ENCODE data around the gene YIF1A.
A peak's percentile ranks its signal among the peaks of the same experiment; 100 is the strongest.
"Not testable (repeated sequence)": the region's sequence is repeated elsewhere in the genome, so short reads cannot be mapped to it uniquely, and the experiment has no call there.

YIF1A gene

GRCh38 chr11:66326261-66327111, 37.5 kb upstream of the YIF1A start:
- no peak for DNase-seq

DNA sequence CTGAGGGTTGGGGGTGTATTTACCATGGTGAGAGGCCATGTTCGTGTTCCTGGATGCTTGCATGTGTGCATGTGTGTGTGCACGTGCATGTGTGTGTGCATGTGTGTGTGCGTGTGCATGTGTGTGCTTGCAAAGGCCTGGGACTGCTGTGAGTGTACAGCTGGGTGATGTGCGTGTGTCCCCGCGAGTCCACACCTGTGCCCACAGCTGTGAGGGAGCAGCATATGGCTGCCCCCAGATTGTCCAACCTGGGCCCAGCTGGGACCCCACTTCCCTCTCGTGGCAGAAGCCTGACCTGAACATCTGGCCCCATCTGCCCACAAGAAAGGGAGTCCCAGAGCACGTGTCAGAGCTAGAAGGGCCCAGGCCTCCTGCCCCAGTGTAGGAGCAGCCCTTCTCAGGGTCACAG, 36.3 kb upstream of the YIF1A start:
- no peak for DNase-seq

- no peak for DNase-seq
Observed at GRCh38 chr11:66324664-66325063, 35.7 kb upstream of the YIF1A start.

DNA sequence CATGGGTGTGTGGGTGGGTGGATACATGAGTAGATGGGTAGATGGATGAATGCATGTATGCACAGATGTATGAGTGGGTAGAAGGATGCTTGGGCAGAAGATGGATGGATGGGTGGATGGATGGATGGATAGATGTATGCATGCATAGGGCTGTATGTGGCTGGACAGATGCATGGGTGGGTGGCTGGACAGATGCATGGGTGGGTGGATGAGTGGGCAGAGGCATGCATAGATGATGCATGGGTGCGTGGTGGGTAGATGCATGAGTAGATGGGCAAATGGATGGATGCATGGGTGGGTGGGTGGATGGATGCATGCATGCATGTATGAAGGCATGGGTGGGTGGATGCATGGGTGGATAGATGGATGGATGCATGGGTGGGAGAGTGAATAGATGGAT, 34.7 kb upstream of the YIF1A start:
- DNase-seq, result no peak

DNA sequence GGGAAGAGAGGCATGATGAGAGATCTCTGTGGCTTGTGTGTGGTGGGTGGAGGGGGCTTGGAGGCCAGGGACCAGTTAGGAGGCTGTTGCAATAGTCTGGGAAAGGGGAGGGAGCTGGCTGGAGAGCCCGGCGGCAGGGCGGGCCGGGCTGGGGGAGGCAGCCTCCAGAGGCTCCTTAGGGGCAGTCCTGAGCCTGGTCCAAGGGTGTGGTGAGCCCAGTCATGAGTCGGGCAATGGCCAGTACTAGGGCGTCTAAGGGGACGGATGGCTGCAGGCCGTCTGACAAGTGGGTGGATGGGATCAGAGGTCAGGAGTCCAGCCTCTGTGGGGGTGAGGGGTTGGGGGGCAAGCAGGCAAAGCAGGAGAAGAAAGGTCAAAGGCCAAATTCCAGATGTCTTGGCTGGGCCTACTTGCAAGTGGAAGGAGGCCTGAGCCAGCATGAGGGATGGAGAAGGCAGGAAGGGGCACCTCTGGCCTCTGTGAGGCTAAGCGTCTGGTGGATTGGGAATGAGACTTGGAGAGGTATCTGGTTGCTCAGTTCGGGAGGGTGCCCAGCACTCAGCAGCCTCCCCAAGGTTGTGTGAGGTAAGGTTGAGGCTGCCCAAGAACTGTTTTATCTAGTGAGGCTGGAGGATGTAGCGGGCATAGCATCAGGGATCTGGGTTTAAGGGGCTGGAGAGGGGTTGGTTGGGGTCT, 33.9 kb upstream of the YIF1A start:
- DNase-seq, result no peak

- no peak for DNase-seq
Observed at GRCh38 chr11:66321606-66322005, 32.7 kb upstream of the YIF1A start.

- not testable (repeated sequence) for DNase-seq
Observed at GRCh38 chr11:66320748-66321147, 31.8 kb upstream of the YIF1A start.

DNA sequence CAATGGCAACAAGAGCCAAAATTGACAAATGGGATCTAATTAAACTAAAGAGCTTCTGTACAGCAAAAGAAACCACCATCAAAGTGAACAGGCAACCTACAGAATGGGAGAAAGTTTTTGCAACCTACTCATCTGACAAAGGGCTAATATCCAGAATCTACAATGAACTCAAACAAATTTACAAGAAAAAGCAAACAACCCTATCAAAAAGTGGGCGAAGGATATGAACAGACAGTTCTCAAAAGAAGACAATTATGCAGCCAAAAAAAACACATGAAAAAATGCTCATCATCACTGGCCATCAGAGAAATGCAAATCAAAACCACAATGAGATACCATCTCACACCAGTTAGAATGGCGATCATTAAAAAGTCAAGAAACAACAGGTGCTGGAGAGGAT, 31.3 kb upstream of the YIF1A start:
- DNase-seq, result not testable (repeated sequence)

GRCh38 chr11:66318600-66318970, 29.6 kb upstream of the YIF1A start:
- no peak for DNase-seq

- DNase-seq, result no peak
Observed at GRCh38 chr11:66317723-66318599, 29.0 kb upstream of the YIF1A start.

GRCh38 chr11:66317322-66317722, 28.4 kb upstream of the YIF1A start:
- DNase-seq, result no peak

GRCh38 chr11:66316849-66317251, 27.9 kb upstream of the YIF1A start, which contains the start of gene CD248:
Gene CD248, minus strand, starts transcription at chr11:66317044. Its CDS starts 17 bp downstream, at chr11:66317027.
- no peak for DNase-seq

DNA sequence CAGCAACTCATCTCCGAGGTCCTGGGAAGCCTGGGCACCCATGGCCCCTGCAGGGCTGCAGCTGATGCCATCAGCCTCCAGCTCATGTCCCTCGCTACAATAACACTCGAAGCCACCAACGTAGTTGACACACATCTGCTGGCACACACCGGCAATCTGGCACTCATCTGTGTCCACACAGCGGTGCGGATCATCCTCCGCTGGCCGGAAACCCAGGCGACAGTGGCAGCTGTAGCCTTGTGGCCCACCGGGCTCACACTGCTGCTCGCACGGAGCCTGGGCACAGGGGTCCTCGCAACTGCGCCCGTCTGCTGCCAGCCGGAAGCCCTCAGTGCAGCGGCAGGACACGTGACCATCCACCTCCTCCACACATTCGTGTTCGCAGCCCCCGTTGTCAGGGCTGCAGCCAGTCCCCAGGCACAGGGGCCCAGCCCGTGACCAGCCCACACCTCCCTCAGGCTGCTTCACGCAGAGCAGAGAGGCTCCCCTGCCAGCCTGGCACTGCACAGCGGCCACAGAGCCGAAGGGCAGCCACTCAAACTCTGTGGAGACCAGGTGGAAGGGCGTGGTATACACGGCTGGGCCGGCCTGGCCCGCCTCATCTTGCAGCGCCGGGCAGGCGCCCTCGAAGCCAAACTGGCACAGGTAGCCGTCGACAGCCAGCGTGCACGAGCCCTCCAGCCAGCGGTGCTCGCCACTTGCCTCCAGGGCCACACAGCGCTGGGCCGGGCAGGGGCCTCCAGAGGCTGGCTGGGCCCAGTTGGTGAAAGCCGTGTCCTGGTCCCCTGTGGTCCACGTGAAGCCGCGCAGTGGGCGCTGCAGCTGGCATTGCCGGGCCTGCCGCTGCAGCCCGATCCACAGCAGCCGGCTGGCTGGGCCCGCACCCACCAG, 27.2 kb upstream of the YIF1A start:
- no peak for DNase-seq

DNA sequence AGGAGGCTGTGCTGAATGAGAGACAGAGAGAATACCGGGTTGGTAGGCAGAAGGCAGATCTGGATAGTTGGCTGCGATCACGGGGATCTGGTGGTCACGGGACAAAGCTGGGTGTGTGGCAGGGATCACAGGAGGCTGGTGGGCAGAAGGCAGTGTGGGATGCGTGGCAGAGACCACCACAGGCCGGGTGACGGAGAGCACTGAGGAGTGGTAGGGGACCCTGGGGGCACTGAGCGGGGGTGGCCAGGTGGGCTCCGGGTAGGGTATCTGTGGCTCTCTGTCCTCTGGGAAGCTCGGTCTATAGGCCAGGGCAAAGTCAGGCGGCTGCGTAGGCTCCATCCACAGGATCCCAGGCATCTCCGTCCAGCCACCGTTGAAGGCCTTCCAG, 26.5 kb upstream of the YIF1A start:
- no peak for DNase-seq

- no peak for DNase-seq
Observed at GRCh38 chr11:66314561-66315497, 25.9 kb upstream of the YIF1A start.

DNA sequence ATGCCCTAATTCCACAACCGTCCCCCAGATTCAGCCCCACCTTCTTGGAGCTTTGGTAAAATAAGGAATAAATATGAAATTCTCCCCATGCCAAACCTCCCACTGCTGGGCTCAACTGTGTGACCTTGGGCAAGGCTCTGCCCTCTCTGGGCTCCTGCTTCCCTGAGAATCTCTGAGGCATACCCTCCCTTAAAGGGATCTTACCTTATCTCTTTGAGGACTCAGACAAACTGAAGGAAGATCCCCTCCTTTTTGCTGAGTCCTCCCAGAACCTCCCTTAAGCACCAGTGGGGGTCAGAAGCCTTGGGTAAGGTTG, 25.2 kb upstream of the YIF1A start:
- DNase-seq, result no peak

- DNase-seq, result no peak
Observed at GRCh38 chr11:66313321-66314185, 24.6 kb upstream of the YIF1A start.

DNA sequence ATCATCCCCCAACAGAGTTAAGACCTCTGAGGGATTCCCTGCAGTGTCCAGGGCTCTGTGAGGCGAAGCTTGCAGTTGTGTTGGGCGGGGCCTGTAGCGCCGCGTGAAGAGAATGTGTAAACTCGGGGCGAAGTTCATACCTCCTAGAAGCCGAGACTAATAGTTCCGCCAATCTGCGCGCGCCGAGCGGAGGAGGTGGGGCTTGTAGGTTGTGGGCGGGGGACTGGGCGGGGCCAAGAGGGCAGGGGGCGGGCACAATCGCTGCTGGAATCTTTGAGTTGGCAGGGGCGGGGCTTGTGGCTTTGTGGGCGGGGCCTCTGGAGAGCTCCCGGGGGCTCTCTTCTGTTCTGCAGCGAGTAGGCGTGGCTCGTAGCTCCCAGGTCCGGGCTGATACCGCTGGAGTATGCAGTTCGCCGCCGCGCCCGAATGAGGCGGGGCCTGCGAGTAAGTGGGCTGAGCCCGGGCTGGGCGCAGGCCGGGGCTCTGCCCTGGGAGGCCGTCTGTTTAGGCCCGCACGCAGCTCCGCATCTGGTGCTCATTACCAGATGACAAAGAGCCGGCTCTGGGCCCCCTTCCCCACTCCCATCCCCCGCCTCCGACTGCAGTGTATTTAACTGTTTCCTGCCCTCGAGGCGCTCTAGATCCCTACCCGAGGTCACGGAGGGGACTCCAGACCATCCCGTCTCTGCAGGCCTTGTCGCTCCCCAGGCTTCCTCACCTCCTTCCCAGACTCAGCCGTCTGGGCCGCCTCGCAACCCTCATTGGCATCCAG, 23.8 kb upstream of the YIF1A start:
- DNase-seq, result peak; percentile 92

DNA sequence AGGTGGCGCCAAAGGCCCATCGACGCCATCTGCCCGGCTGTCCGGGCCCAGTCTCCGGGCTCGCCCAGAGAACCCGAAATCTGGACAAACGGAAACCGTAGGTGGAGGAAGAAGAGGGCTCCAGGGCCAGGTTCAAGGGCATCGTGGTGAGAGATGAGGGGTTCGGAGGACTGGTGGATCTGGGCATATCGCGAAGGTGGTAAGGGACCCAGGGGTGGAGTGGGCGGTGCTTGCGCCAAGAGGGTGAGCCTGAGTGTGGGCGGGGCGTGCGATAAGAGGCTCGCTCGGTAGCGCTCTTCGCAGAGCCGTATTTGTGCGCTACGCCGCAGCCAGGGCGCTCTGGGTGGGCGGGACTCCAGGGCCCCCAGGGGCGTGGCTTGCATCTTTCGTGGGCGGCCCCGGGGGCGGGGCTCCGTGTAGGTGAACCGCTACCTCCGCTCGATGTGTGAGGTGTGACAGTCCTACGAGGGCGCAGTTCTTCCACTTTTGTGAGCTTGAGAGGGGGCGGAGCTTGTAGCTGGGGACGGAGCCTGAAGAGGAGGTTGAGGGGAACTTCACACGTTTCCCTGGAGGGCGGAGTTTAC, 23.1 kb upstream of the YIF1A start:
- DNase-seq, result peak; percentile 80
